Measurements from ENCODE around the gene ZBP1.
A peak's percentile ranks its signal among the peaks of the same experiment; 100 is the strongest.

- TF ChIP-seq CTCF (IDR thresholded peaks at IDR 0.05; ENCODE audit: low read depth, low read length) (peak; percentile 97), EZH2phosphoT487 (IDR thresholded peaks at IDR 0.05; ENCODE audit: low read depth) (0 out of 2 replicates have a peak, but pooled peaks have one; percentile 48)
These were observed 25.9 kb downstream of the ZBP1 start for GRCh38 chr20:57594092-57594951.
